Ectodermal cell (in vitro differentiated cells): ENCODE data around the gene ESAM.

Experiments used
- H3K27ac ChIP-seq: 2 replicates; pipeline ENCODE4 v1.7.0; 2013; ENCODE audit warnings: mild to moderate bottlenecking, low read depth, low read length; ENCODE audit not compliant: insufficient read depth, poor library complexity, severe bottlenecking
- H3K27me3 ChIP-seq: 2 replicates; pipeline ENCODE4 v1.7.0; 2013; ENCODE audit warnings: mild to moderate bottlenecking, low read length; ENCODE audit not compliant: insufficient read depth, control insufficient read depth, poor library complexity, severe bottlenecking
- H3K36me3 ChIP-seq: one replicate; pipeline ENCODE4 v1.7.0; 2013; ENCODE audit warnings: low read length; ENCODE audit not compliant: control insufficient read depth, insufficient read depth
- H3K4me1 ChIP-seq: one replicate; pipeline ENCODE4 v1.7.0; 2013; ENCODE audit warnings: low read length; ENCODE audit not compliant: control insufficient read depth, insufficient read depth
- H3K4me3 ChIP-seq: 2 replicates; pipeline ENCODE4 v1.7.0; 2013; ENCODE audit warnings: low read depth, low read length, control low read depth; ENCODE audit not compliant: insufficient read depth
- H3K9me3 ChIP-seq: 2 replicates; pipeline ENCODE4 v1.7.0; 2013; ENCODE audit warnings: mild to moderate bottlenecking, low read length, moderate library complexity; ENCODE audit not compliant: control insufficient read depth
- WGBS, 2 experiments: methylation state at CpG; one replicate each; pipeline ENCODE4 v1.1.7; 2013; ENCODE audit warnings: missing lambda C conversion rate in 2 of 2; 5-methylcytosine and 5-hydroxymethylcytosine counted together

The ESAM gene

DNA sequence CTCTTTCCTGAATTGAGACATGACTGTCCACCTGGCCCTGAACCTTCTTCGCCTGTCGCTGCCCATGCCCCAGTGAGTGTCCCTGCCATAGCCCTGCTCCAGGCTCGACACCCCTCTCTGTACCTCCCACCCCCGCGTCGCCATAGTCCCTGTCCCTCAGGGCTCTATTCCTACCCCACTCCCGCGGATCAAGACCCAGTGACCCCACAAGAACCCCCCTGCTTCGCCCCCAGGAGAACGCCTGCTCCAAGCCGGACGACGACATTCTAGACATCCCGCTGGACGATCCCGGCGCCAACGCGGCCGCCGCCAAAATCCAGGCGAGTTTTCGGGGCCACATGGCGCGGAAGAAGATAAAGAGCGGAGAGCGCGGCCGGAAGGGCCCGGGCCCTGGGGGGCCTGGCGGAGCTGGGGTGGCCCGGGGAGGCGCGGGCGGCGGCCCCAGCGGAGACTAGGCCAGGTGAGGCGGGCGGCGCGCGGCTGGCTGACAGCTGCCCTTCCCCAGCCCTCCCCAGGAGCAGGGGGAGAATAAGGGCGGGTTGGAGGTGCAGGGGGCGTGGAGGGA, 16.7 kb downstream of the ESAM start:
- H3K36me3 ChIP-seq: no peaks in the 10 kb centered on the region
- peaks cover 100% of the 10 kb centered on the region for H3K27me3 ChIP-seq
- H3K9me3 ChIP-seq: no peaks in the 10 kb centered on the region
- WGBS, 2 experiments: 1 to 2% methylated on average over 44 of the region's 44 CpGs
- H3K4me1 ChIP-seq: peaks cover 8% of the 10 kb centered on the region
- H3K27ac ChIP-seq: no peak overlapping the region
- H3K4me3 ChIP-seq: peak overlapping the region; percentile 23

DNA sequence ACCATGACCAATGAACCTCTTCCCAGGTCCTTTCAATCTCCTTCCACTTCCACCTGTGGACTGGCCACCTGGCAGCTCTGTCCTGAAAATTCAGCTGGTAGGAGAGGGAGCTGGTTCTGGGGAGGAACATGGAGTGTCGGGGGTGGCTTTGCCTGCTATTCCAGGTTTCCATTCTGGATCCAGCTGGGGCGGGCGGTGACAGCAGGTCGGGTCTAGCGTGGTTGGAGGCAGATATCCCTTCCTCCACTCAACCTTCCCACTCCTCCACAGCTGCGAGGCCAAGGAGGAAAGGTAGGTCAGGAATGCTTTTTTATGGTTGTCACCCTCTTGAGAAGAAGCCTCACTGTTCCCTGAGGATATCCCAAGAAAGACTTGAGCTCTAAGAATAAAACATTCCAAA, 19.0 kb downstream of the ESAM start:
- whole genome bisulfite sequencing, 2 experiments: 58 to 69% methylated on average over 6 of the region's 6 CpGs
- H3K4me1 ChIP-seq: peaks cover 19% of the 10 kb centered on the region
- no peaks in the 10 kb centered on the region for H3K36me3 ChIP-seq
- peaks cover 98% of the 10 kb centered on the region for H3K27me3 ChIP-seq
- no peak overlapping the region for H3K4me3 ChIP-seq
- H3K27ac ChIP-seq: no peak overlapping the region
- H3K9me3 ChIP-seq: no peaks in the 10 kb centered on the region

DNA sequence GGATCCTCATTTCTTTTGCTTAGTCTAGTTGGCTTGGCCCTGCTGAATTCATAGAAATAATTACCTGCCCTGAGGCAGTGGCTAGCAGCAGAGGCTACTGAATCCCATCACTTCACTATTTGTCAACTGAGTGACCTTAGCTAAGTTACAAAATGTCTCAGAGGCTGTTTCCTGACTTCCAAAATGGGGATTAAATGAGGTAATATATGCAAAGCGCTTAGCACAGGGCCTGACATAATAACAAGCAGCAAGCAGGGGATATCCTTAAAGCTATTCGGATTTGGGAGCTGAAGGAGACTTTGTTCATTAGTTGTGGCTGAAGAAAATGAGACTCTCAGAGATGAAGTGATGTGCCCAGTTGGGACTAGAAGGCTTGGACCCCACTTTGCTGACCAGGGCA, 19.5 kb downstream of the ESAM start:
- Histone ChIP-seq H3K9me3 (no peaks in the 10 kb centered on the region), H3K4me1 (peaks cover 24% of the 10 kb centered on the region), H3K27ac (no peak overlapping the region), H3K27me3 (peaks cover 98% of the 10 kb centered on the region), H3K4me3 (no peak overlapping the region), H3K36me3 (no peaks in the 10 kb centered on the region)
- WGBS, 2 experiments: 84 to 95% methylated on average over 2 of the region's 2 CpGs

DNA sequence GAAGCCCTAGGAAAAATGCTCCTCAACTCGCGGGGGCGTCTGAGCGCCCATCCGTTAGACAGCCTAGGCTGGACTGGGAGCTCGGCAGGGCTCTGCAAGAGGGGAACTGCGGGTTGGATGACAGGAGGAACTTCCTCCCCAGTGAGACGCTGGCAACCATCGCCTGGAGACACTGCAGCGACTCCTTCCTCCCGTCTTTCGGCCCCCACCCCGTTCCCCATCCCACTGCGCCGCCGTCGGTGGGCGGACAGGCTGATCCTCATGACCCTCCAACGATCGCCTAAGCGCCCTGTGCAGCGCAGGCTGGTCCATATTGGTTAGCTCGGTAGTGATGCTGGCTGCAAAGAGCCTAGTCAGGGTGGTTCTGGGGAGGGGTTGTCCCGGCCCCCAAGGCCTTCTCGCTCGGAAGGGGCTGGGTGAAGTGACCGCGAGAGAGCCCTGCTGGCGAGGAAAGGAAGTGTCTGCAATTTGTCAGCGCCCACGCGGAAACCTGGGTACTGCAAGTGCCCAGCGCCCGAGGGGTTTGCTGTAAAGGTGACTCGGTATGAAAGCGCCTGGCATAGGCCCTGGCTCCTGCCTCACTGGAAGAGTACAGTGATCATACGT, 21.7 kb downstream of the ESAM start:
- Histone ChIP-seq H3K36me3 (no peaks in the 10 kb centered on the region), H3K27ac (no peak overlapping the region), H3K4me3 (peak overlapping the region; percentile 53), H3K4me1 (peaks cover 27% of the 10 kb centered on the region), H3K9me3 (no peaks in the 10 kb centered on the region), H3K27me3 (peaks cover 87% of the 10 kb centered on the region)
- WGBS, 2 experiments: 6 to 7% methylated on average over 37 of the region's 37 CpGs

DNA sequence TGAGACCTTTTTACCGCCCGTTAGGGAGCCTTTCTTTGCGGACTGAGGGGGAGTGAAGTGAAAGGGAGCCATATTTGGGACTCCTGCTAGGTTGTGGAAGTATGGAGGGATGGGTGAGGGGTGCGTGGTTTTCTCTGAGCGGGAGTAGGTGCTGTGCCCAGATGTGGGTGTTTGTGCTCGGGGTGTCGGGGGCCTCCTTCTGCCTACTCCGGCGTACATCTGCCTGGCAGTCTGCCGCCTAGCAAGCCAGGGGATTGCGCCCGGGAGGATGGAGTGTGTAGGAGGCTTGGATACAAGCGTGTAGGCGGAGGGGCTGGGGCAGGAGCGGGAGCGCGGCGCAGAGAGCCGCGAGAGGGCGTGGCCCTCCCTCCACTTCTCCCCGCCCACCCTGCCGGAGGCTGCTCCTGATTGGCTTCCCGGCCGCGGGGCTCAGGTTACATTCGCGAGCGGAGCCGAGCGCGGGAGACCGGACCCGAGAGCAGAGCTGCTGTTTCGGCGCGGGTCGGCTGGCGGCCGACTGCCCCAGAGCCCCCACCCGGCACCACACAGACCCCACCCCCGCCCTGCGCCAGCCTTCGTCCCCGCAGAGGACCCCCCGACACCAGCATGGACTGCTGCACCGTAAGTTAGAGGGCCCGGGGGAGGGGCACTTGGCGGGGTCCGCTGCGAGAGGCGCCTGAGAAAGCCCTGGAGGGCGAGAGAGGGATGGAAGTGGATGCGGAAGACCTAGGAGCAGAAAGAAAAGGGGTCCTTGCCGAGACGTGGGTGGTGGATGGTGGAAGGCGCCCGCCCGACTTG, 22.4 kb downstream of the ESAM start, which contains the start of gene NRGN:
TSS of gene NRGN (plus strand) at position 464 of the 798 bp plus-strand sequence. CDS start at position 607, 143 bp downstream.
- Histone ChIP-seq H3K36me3 (no peaks in the 10 kb centered on the region), H3K4me3 (peak within 1 kb of the TSS; percentile 53), H3K27ac (no peak within 1 kb of the TSS), H3K27me3 (peaks cover 80% of the 10 kb centered on the region), H3K4me1 (peaks cover 22% of the 10 kb centered on the region), H3K9me3 (no peaks in the 10 kb centered on the region)
- 1 to 2% methylated on average over 59 of the region's 59 CpGs for WGBS, 2 experiments

DNA sequence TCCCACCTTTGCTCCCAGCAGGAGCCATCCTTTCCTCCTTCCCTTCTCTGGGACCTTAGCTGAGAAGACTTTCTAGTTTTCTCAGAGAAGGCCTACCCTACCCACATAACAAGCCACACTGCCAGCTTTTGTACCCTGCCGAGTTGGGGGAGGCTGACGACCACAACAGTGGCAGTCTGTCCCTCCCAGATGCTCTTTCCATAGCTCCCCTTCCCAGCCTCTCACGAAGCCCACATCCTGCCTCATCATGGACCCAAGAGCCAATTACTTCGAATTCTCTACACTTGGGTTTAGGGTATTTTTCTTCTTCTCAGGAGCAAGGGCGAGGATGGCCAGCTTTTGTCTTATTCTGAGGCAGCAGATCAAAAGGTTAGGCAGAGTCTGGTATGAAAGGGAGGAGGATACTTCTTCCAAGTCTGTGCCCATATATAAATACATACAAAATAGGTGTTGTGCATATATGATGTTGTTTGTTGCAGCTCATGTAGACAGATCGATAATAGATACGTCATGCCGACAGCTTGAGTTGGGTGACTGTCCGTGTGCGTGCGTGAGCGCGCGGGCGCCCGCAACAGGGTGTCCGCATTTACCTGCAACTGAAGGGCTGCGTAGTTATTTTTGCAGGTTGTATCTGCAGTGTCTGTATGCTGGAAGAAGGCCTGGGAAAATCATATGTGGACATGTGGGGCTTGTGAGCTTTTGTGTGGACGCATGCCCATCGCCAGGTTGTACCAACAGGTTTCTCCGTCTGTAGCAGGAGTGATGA, 23.2 kb downstream of the ESAM start:
- peaks cover 72% of the 10 kb centered on the region for H3K27me3 ChIP-seq
- no peaks in the 10 kb centered on the region for H3K36me3 ChIP-seq
- peak overlapping the region; percentile 53 for H3K4me3 ChIP-seq
- no peak overlapping the region for H3K27ac ChIP-seq
- 81 to 87% methylated on average over 21 of the region's 21 CpGs for WGBS, 2 experiments
- peaks cover 22% of the 10 kb centered on the region for H3K4me1 ChIP-seq
- H3K9me3 ChIP-seq: no peaks in the 10 kb centered on the region

DNA sequence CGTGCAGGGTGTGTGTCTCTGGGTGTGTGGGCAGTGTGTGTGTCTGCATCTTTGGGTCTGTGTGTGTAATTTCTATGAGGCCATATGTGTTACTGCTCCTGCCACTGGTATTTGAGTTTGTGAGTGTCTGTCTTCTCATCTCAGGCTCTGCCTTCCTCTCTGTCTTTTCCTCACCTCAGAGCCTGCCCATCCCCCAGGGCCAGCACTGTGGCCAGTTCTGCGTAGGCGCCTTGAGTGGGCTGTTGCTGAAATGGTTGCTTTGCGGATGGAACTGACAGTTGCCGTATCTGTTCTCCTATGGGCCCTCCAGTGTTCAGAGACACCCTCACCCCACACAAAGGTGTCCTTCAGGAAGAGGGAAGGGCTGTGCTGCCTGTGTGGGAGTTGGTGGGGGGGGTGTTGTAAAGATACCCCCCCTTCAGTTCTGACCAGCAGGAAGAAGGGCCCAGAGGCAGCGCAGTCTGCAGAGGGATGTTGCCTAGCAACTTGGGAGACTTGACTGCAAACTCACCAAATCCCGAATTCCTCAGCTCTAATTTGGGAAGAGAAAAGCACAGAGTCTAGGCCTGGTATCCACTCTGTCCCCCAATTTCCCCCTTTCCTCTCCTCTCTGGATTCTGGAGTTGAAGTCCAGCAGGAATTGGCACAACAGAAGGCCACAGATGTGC, 24.3 kb downstream of the ESAM start:
- Histone ChIP-seq H3K36me3 (no peaks in the 10 kb centered on the region), H3K4me1 (peaks cover 22% of the 10 kb centered on the region), H3K27ac (no peak overlapping the region), H3K4me3 (no peak overlapping the region), H3K9me3 (no peaks in the 10 kb centered on the region), H3K27me3 (peaks cover 61% of the 10 kb centered on the region)
- WGBS, 2 experiments: 73 to 79% methylated on average over 6 to 7 of the region's 7 CpGs

DNA sequence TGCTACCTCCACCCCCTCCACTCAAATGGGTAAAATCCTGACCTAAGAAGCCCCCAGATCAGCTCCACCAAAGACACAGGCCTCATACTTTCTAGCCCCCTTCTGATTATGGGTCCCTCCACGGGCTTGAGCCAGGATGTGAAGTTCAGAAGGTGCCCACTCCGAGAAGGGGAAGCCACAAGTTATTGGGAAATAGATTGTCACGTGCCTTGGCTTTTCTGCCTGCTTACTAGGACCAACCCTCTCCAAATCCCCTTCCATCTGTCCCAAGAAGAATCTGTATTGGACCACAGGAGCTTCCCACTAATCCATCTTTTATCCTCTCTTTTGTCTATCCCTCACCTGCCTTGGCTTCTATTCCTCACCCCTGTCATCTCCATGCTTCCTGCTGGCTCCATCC, 25.4 kb downstream of the ESAM start:
- Histone ChIP-seq H3K9me3 (no peaks in the 10 kb centered on the region), H3K4me3 (no peak overlapping the region), H3K27ac (no peak overlapping the region), H3K27me3 (peaks cover 51% of the 10 kb centered on the region), H3K36me3 (no peaks in the 10 kb centered on the region), H3K4me1 (peaks cover 22% of the 10 kb centered on the region)
- WGBS, 2 experiments: 84 to 91% methylated on average over 3 of the region's 3 CpGs

DNA sequence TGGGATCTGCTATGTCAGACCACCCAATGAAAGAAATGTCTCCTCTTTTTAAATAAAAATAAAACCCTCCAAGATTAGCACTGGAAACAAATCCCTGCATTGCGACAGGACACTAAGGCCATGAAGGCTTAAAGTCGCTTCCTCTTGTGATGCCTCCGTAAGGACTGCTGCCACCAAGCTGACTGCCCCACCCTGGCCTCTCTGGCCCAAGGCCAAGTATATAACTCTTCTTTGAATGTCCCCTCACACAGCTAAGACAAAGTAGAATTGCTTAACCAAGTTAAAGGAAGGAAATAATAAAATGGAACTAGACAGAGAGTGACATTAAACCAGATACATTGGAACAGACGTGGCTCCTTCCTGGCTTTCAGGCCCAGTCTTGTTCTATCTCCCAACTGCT, 29.9 kb downstream of the ESAM start:
- H3K27ac ChIP-seq: no peak overlapping the region
- peaks cover 7% of the 10 kb centered on the region for H3K27me3 ChIP-seq
- H3K4me1 ChIP-seq: peaks cover 2% of the 10 kb centered on the region
- WGBS, 2 experiments: 92 to 95% methylated on average over 4 of the region's 4 CpGs
- no peaks in the 10 kb centered on the region for H3K36me3 ChIP-seq
- H3K9me3 ChIP-seq: no peaks in the 10 kb centered on the region
- no peak overlapping the region for H3K4me3 ChIP-seq
